Lung (tissue), 12 donors: Measurements from ENCODE around the gene PPIP5K2. TPM values are rescaled to one million over a fixed set of nuclear protein-coding genes. Genes with fewer than 3 reads are reported as not detected.

ENCODE experiments used
- ATAC-seq: fragments of 200-7000 bp; cut with Tn5 transposase; one replicate; pipeline ENCODE4 v1.9.1; 2020; ENCODE audit warnings: moderate number of reproducible peaks; ENCODE audit not compliant: insufficient read depth, low FRiP score
- DNase-seq, 3 donors: peaks; one replicate each; pipeline ENCODE4 v3.0.0-alpha.2; 2013 to 2017
- H3K27ac ChIP-seq, 2 donors: one replicate each; pipeline ENCODE4 v1.5.1; 2013; ENCODE audit warnings: mild to moderate bottlenecking in 2 of 2, moderate library complexity in 2 of 2, control low read depth in 1 of 2, inconsistent platforms in 1 of 2, low read depth in 1 of 2, low read length in 1 of 2
- H3K27me3 ChIP-seq, 3 donors: one replicate each; pipeline ENCODE4 v1.5.1; 2013; ENCODE audit warnings: low read length in 2 of 3; ENCODE audit not compliant: control insufficient read depth in 3 of 3, insufficient read depth in 3 of 3
- H3K36me3 ChIP-seq, 4 donors: one replicate each; pipeline ENCODE4 v1.5.1; 2013; ENCODE audit warnings: low read length in 4 of 4, mild to moderate bottlenecking in 1 of 4, moderate library complexity in 1 of 4; ENCODE audit not compliant: control insufficient read depth in 4 of 4, insufficient read depth in 4 of 4
- H3K4me1 ChIP-seq, 5 donors: one replicate each; pipeline ENCODE4 v1.5.1; 2013; ENCODE audit warnings: low read length in 5 of 5, mild to moderate bottlenecking in 2 of 5, moderate library complexity in 1 of 5; ENCODE audit not compliant: control insufficient read depth in 5 of 5, insufficient read depth in 5 of 5
- H3K4me3 ChIP-seq: one replicate; pipeline ENCODE4 v1.5.1; 2013; ENCODE audit warnings: mild to moderate bottlenecking, control low read depth, moderate library complexity
- H3K9ac ChIP-seq, 2 donors: one replicate each; pipeline ENCODE4 v1.5.1; 2013; ENCODE audit warnings: low read length in 2 of 2, control low read depth in 1 of 2; ENCODE audit not compliant: insufficient read depth in 1 of 2
- H3K9me3 ChIP-seq, 4 donors: one replicate each; pipeline ENCODE4 v1.5.1; 2013; ENCODE audit warnings: low read length in 3 of 4, mild to moderate bottlenecking in 1 of 4, moderate library complexity in 1 of 4; ENCODE audit not compliant: control insufficient read depth in 4 of 4, insufficient read depth in 3 of 4
- CTCF ChIP-seq: IDR thresholded peaks from 2 replicates; pipeline ENCODE4 v1.5.1; 2012; ENCODE audit warnings: mild to moderate bottlenecking; ENCODE audit errors: control extremely low read depth, extremely low read depth
- WGBS, 2 donors: extraction: QIAGEN DNeasy Blood & Tissue Kit; methylation state at CpG; one replicate each; pipeline ENCODE4 v1.1.7; 2013; 5-methylcytosine and 5-hydroxymethylcytosine counted together
- polyA plus RNA-seq, 2 donors: library from polyadenylated mRNA; stranded (reverse); fragments of 200-250 nt; gene quantifications; one replicate each; pipeline ENCODE4 v1.2.1, GENCODE V29; 2013
- total RNA-seq, 2 donors: library from RNA; depleted of rRNA in 1 of 2; stranded (reverse); fragments of >200 nt in 1 of 2; gene quantifications; one replicate each; pipeline ENCODE4 v1.2.1, GENCODE V29; 2014 to 2021
- donor health status: control.
- donor health status: control.
- donor health status: Bipolar disorder and iron deficiency.
- donor health status: healthy.
- donor health status: DM: yes; HTN: yes; CAD: no.

Gene PPIP5K2
- total and polyA plus RNA-seq, 4 donors, result 15.4 to 109 (median 33.5) TPM

- H3K9me3 ChIP-seq, result no peaks in the 10 kb centered on the region
- H3K9ac ChIP-seq, result no peak overlapping the region
- no peak for DNase-seq
- no peaks in the 10 kb centered on the region for H3K27me3 ChIP-seq
- no peak overlapping the region for H3K4me3 ChIP-seq
- WGBS, 2 donors, result 96 to 98% methylated on average over 1 of the region's 1 CpG
- no peak for ATAC-seq
- H3K27ac ChIP-seq, result no peak overlapping the region
- H3K36me3 ChIP-seq, result peaks cover 0 to 11% (median 8%) of the 10 kb centered on the region in 4 donors
- TF ChIP-seq CTCF, result no peak
- no peaks in the 10 kb centered on the region for H3K4me1 ChIP-seq
Measured at GRCh38 chr5:103174147-103174546, 54.0 kb downstream of the PPIP5K2 start.

- DNase-seq (no peak), ATAC-seq (no peak)
- no peak for TF ChIP-seq CTCF
- no peak overlapping the region for H3K9ac ChIP-seq
- H3K36me3 ChIP-seq, result peaks cover 0 to 14% (median 8%) of the 10 kb centered on the region in 4 donors
- no peak overlapping the region for H3K4me3 ChIP-seq
- H3K27me3 ChIP-seq, result no peaks in the 10 kb centered on the region
- H3K4me1 ChIP-seq, result no peaks in the 10 kb centered on the region
- no peaks in the 10 kb centered on the region for H3K9me3 ChIP-seq
- 80 to 88% methylated on average over 4 of the region's 4 CpGs for WGBS, 2 donors
- no peak overlapping the region for H3K27ac ChIP-seq
Measured at GRCh38 chr5:103177543-103177942, 57.4 kb downstream of the PPIP5K2 start.

- 94 to 96% methylated on average over 2 of the region's 2 CpGs for WGBS, 2 donors
- no peak overlapping the region for H3K4me3 ChIP-seq
- TF ChIP-seq CTCF, result no peak
- no peak overlapping the region for H3K27ac ChIP-seq
- peaks cover 2 to 12% (median 9%) of the 10 kb centered on the region in 4 donors for H3K36me3 ChIP-seq
- no peaks in the 10 kb centered on the region for H3K4me1 ChIP-seq
- no peaks in the 10 kb centered on the region for H3K9me3 ChIP-seq
- H3K9ac ChIP-seq, result no peak overlapping the region
- DNase-seq, result no peak
- ATAC-seq, result no peak
- no peaks in the 10 kb centered on the region for H3K27me3 ChIP-seq
Measured at GRCh38 chr5:103178167-103178566, 58.1 kb downstream of the PPIP5K2 start.

- Histone ChIP-seq H3K4me3 (no peak overlapping the region), H3K27me3 (no peaks in the 10 kb centered on the region), H3K9ac (no peak overlapping the region), H3K4me1 (no peaks in the 10 kb centered on the region), H3K36me3 (peaks cover 5 to 22% (median 16%) of the 10 kb centered on the region in 4 donors), H3K9me3 (no peaks in the 10 kb centered on the region), H3K27ac (no peak overlapping the region)
- no peak for ATAC-seq
- no peak for TF ChIP-seq CTCF
- 97% methylated on average over 8 of the region's 8 CpGs for WGBS, 2 donors
- no peak for DNase-seq
Measured at GRCh38 chr5:103186152-103186551, 66.1 kb downstream of the PPIP5K2 start.
